ENCODE results near the gene IFNK.

IFNK gene

DNA sequence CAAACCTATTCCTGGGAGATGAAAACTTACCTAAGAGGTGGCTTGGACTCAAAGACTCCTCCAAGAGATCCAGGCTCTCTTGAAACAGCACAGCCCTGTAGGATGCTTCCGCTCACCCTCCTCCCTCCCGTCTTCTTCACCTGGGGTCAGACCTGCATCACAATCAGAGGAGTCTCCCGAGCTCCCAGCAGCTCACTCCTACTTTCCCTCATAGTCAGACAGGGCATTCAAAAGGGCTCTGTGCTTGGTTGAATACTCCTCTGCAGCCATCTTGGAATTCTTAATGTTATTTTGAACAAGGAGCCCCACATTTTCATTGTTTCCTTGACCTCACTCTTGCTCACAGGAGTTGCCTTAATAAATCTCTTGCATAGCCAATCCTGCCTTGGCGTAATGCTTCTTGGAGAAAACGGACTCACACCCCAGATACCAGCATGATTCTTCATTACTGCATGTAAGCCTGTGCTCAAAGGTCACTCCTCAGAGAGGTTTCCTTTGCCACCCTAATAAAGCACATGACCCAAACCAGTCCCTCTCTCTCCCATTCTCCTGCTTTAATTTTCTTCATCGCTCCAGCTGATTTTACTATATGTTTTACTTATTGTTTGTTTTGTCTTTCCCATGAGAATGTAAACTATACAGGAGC lies 47.1 kb upstream of the IFNK start:
- Histone ChIP-seq H3K27me3 (ENCODE audit: insufficient read depth, poor library complexity, severe bottlenecking) (no peaks in the 10 kb centered on the region), H3K4me3 (replicated peaks; ENCODE audit: insufficient read depth, low read length) (no peak overlapping the region), H3K27ac (replicated peaks) (no peak overlapping the region)
- no peak for TF ChIP-seq CTCF (IDR thresholded peaks at IDR 0.05; ENCODE audit: insufficient read depth, low read length)
- no peak for TF ChIP-seq SPI1 (IDR thresholded peaks at IDR 0.05; ENCODE audit: borderline replicate concordance, low read depth)
- TF ChIP-seq REST (IDR thresholded peaks at IDR 0.05; ENCODE audit: insufficient replicate concordance, low read depth) = no peak
- no peak for DNase-seq (ENCODE audit: low read depth in 1 of 2, low spot score in 1 of 2)

DNA sequence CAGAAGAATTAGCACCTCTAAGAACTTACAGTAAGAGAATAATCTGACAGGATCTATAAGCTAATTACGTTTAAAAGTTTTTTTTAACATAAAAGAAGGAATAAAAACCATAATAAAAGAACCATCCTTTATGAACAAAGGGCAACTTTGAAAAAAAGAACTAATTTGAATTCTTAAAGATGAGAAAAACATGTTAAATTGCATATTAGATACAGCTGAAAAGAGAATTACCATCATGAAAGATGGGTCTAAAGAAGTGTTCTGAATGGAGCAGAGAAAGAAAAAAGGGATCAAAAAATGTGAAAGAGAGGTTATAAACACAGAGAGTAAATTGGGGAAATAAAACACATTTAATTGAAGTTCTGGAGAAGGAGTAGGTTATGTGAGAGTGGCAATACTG lies 45.8 kb upstream of the IFNK start:
- Histone ChIP-seq H3K27me3 (ENCODE audit: insufficient read depth, poor library complexity, severe bottlenecking) (no peaks in the 10 kb centered on the region), H3K27ac (replicated peaks) (no peak overlapping the region), H3K4me3 (replicated peaks; ENCODE audit: insufficient read depth, low read length) (no peak overlapping the region)
- TF ChIP-seq CTCF (IDR thresholded peaks at IDR 0.05; ENCODE audit: insufficient read depth, low read length) (no peak), GABPA (IDR thresholded peaks at IDR 0.05; ENCODE audit: low read depth) (no peak), SPI1 (IDR thresholded peaks at IDR 0.05; ENCODE audit: borderline replicate concordance, low read depth) (no peak), POLR2AphosphoS5 (IDR thresholded peaks at IDR 0.05; ENCODE audit: low read depth) (no peak), REST (IDR thresholded peaks at IDR 0.05; ENCODE audit: insufficient replicate concordance, low read depth) (no peak)
- no peak for DNase-seq (ENCODE audit: low read depth in 1 of 2, low spot score in 1 of 2)

DNA sequence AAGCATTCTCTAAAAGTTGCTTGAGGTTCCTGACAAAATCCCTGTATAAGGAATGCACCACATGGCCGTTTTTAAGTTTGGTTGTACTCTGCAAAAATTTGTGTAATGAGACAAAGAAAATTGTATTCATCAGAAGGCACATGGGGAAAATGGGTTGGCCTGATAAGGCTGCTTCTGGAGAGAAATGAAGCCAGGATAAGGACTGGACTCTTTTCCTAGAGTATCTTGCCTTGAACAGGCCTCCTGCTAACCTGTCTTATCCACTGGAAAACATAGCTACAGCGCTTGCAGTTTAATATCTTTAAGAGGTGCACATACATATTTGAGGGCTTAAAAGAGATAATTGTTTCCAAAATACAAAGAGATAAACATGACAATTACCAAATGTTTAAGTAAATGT lies 41.4 kb upstream of the IFNK start:
- Histone ChIP-seq H3K4me3 (replicated peaks; ENCODE audit: insufficient read depth, low read length) (no peak overlapping the region), H3K27me3 (ENCODE audit: insufficient read depth, poor library complexity, severe bottlenecking) (no peaks in the 10 kb centered on the region), H3K27ac (replicated peaks) (no peak overlapping the region)
- DNase-seq (ENCODE audit: low read depth in 1 of 2, low spot score in 1 of 2) = no peak
- TF ChIP-seq CTCF (IDR thresholded peaks at IDR 0.05; ENCODE audit: insufficient read depth, low read length) (no peak), POLR2AphosphoS5 (IDR thresholded peaks at IDR 0.05; ENCODE audit: low read depth) (no peak), SPI1 (IDR thresholded peaks at IDR 0.05; ENCODE audit: borderline replicate concordance, low read depth) (no peak), GABPA (IDR thresholded peaks at IDR 0.05; ENCODE audit: low read depth) (no peak), REST (IDR thresholded peaks at IDR 0.05; ENCODE audit: insufficient replicate concordance, low read depth) (no peak)
